ENCODE measurements around the gene USB1. TPM values are rescaled to one million over a fixed set of nuclear protein-coding genes. Genes with fewer than 3 reads are reported as not detected.

USB1 gene
- total RNA-seq, 1 donor from 2014 or later, result 36.2 TPM

DNA sequence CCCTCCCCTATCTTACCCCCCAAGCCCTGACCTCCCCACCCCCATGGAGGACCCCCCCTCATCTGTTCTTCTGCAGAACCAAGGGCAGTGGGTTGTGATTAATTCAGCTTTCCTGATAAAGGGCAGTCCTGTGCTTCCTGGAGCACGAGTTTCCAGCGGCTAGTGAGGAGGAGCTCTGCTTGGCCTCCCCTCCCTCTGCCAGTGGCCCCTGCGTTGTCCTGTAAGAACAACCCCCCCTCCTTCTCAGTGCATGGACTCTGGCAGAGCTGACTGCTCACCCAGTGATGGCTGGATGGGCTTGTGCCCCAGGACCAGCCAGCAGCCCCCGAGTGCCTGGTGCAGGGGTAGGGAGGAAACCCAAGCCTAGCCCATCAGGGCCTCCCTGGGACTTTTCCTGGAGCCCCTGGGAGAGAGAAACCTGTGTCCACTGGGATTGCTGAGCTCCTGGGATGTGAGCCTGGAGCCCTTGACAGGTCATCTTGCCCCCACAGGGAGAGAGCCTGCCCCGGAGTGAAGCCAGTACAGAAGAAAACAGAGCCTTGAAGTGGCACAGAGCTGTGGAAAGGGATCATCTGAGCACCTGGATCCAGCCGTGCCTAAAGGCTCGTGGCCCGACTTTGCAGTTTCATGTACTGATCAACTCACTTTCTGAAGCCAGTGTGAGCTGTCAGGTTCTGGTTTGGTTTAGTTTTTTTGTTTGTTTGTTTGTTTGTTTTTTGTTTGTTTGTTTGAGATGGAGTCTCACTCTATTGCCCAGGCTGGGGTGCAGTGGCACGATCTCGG lies 50.8 kb downstream of the USB1 start:
- ATAC-seq (no peak), DNase-seq (ENCODE audit: missing footprints) (no peak)
- intact Hi-C loops (cut with DNase I), result no loop called here

DNA sequence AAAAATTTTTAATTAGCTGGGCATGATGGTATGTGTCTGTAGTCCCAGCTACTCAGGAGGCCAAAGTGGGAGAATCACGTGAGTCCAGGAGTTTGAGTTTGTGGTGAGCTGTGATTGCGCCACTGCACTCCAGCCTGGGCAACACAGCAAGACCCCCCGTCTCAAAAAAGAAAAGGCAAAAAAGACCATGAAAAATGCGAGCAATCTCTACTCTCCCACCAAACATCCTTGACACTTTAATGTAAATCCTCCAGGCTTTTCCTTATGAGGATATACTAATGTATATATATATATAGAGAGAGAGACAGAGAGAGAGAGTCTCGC lies 52.4 kb downstream of the USB1 start:
- ATAC-seq (no peak), DNase-seq (ENCODE audit: missing footprints) (no peak)
- intact Hi-C loops (cut with DNase I), result no loop called here

DNA sequence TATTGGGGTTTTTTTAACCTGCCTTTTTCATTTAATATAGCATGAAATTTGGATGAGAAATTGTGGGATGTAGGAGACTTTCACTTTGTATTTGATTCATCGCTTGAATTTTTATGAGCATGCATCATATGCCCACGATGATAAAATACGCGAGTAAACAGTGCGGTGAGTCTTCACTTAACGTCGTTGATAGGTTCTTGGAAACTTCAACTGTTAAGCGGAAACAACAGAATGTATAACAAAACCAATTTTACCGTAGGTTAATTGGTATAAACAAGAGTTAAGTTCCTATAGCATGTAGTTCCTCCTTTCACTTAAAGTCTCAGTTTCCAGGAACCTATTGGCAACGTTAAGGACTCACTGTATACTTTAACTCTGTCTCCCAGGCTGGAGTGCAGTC lies 53.1 kb downstream of the USB1 start:
- intact Hi-C loops (cut with DNase I), result no loop called here
- DNase-seq (ENCODE audit: missing footprints) (no peak), ATAC-seq (no peak)

DNA sequence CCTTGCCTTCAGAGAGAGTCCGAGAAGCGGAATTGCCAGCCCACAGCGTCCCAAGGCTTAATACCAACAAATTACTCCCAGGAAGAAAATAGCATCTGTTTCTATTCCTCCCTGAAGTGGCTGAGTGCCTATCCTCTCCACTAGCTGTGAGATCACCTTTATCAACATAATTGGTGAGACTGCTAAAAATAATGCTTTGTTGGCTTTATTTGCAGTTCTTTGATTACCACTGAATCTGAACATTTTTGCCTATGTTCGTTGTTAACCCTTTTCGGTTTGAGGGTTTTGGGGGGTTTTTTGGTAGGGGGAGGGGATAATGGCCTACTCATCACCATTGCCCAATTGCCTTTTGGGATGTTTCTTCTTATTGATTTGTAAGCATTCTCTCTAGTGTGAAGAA lies 55.4 kb downstream of the USB1 start:
- ATAC-seq, result no peak
- intact Hi-C loops (cut with DNase I), result no loop called here
- no peak for DNase-seq (ENCODE audit: missing footprints)

DNA sequence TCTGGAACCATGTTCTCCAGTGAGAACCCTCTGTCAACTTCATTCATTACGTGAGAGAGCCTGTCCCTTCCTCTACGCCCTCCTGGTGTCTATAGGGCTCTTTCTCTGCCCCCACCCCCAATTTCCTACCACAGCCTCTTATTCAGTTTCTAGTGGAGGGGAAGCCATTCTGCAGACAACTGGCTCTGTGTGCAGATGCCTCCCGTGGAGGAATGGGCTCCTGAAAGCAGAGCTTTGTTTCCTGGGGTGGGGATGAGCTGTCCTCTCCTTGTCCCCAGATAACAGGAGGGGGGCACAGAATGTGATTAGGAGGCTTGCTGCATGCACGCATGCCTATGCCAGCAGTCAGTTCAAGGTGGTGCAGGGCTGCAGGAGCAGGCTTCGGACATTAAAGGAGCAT lies 55.9 kb downstream of the USB1 start:
- no peak for DNase-seq (ENCODE audit: missing footprints)
- no peak for ATAC-seq
- intact Hi-C loops (cut with DNase I), result no loop called here

DNA sequence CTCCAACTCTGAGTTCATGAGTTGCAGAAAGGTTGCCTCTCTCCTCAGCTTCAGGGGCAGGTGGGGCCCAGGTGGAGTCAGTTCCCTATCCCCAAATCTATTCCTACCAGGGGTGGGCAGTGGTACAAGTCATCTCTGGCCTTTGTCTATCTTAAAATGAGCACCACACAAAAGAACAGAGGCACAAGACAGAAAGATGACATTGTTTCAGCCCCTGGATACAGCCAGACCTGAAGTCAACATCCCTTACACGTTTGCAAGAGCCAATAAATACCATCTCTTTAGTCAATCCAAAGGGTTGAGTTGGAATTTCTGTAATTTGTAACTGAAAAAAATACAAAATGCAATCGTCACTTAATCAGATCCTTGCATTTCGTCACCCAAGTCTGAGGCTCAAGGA lies 56.6 kb downstream of the USB1 start:
- no peak for ATAC-seq
- DNase-seq (ENCODE audit: missing footprints), result no peak
- intact Hi-C loops (cut with DNase I), result no loop called here

DNA sequence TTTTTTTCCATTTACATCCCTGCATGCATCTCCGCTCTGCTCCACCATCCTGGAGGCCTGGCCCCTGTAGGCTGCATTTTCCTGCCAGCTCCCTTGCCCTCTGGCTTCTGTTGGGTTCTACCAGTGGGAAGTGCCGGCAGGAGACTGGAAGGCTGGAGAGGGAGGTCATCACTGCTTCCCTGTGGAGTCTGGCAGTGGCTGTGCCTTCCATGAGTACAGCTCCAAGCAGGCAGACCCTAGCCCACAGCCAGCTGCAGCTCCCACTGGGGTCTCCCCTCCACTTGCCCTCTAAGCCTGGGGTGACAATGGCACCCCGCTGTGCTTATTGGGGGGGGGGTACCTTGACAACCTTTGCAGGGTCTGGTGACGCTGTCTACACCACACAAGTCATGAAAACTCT lies 61.6 kb downstream of the USB1 start:
- DNase-seq (ENCODE audit: missing footprints) (no peak), ATAC-seq (no peak)
- intact Hi-C loops (cut with DNase I), result no loop called here

DNA sequence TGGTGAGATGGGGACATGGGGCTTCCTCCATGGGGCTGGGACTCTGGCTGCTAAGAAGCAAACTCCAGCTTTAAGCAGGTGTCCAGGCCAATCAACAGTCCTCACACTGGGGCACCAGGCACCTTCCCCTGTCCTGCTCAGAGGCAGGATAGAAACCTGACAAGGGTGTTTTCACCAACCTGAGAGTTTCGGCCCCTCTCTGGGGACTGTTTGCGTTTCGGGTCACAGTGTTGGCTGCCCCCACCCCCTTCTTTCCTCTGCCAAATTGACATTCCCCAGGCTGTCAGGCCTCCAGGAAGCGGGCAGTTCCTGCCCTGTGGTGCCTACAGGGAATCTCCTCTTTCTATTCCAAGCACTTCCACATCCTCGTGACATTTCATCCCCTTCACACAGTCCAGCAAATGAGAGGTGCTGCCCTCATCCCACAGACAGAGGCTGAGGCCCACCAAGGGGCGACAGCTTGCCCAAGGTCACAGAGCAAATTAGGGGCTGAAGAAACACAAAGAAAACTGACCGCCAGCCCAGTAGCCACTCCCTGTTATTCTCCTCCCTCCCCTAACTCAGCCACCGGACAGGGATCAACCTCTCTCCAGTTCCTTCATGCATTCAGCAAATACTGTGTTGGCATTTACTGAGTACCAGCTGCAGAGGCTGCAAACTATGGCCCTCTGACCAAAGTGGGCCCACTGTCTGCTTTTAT lies 62.3 kb downstream of the USB1 start:
- ATAC-seq (peak; percentile 50), DNase-seq (ENCODE audit: missing footprints) (no peak)
- intact Hi-C loops (cut with DNase I), result no loop called here

DNA sequence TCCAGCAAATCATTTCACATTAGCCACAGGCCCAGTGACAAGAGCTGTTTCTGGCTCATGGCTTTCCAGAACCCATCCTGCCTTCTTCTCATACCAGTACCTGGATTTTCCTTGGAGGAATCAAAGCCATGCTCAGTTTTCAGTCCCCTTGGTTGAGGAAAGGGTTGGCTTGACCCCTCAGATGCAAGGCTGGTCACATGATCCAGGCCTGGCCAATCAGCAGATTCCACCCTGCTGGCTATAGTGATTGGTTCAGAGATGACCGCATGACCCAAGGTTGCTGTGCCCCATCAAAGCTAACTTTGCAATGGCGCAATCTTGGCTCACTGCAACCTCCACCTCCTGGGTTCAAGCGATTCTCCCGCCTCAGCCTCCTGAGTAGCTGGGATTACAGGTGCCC lies 69.4 kb downstream of the USB1 start:
- intact Hi-C loops (cut with DNase I), result no loop called here
- ATAC-seq, result no peak
- no peak for DNase-seq (ENCODE audit: missing footprints)

Other genes with a start within 250 kb of the USB1 start
- gene KIFC3, start 198.9 kb upstream of the USB1 start, total RNA-seq, result 55.3 TPM
- gene CNGB1, start 30.3 kb upstream of the USB1 start, total RNA-seq, result not detected
- gene ZNF319, start 735 bp upstream of the USB1 start, total RNA-seq, result 7.0 TPM
- 70.3 TPM for gene MMP15, start 24.3 kb downstream of the USB1 start, total RNA-seq
- 34.8 TPM for gene CFAP20, start 128.0 kb downstream of the USB1 start, total RNA-seq
- 29.7 TPM for gene CSNK2A2, start 196.7 kb downstream of the USB1 start, total RNA-seq